ENCODE measurements around the gene CCDC39. TPM values are rescaled to one million over a fixed set of nuclear protein-coding genes. Genes with fewer than 3 reads are reported as not detected.
"Not testable (repeated sequence)": the region's sequence is repeated elsewhere in the genome, so short reads cannot be mapped to it uniquely, and the experiment has no call there.

The CCDC39 gene
- total RNA-seq, 1 donor from 2014 or later: not detected

DNA sequence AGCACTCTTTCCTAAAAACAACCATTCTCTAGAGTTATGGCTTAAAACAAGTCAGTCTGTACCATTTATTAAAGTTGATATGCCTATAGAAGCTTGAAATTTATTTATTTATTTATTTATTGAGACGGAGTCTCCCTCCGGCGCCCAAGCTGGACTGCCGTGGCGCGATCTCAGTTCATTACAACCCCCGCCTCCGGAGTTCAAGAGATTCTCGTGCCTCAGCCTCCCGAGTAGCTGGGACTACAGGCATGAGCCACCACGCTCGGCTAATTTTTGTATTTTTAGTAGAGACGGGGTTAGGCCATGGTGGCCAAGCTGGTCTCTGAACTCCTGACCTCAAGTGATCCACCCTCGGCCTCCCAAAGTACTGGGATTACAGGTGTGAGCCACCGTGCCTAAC lies 78.8 kb downstream of the CCDC39 start:
- Mint-ChIP-seq H3K4me3 (no peak overlapping the region), H3K9me3 (peaks cover 8% of the 10 kb centered on the region), H3K27me3 (peaks cover 9% of the 10 kb centered on the region), H3K27ac (no peak overlapping the region), H3K36me3 (ENCODE audit: low read depth) (peaks cover 33% of the 10 kb centered on the region), H3K4me1 (peaks cover 22% of the 10 kb centered on the region)
- ATAC-seq (ENCODE audit: low read depth): no peak
- ChIA-PET POLR2A (interaction anchor here (1.0 kb wide), 1 partner anchor 389 kb away, joined by 4 read pairs; the partner anchor contains the start of gene DNAJC19), CTCF (no interaction called here)
- TF ChIP-seq, protein P1, sequence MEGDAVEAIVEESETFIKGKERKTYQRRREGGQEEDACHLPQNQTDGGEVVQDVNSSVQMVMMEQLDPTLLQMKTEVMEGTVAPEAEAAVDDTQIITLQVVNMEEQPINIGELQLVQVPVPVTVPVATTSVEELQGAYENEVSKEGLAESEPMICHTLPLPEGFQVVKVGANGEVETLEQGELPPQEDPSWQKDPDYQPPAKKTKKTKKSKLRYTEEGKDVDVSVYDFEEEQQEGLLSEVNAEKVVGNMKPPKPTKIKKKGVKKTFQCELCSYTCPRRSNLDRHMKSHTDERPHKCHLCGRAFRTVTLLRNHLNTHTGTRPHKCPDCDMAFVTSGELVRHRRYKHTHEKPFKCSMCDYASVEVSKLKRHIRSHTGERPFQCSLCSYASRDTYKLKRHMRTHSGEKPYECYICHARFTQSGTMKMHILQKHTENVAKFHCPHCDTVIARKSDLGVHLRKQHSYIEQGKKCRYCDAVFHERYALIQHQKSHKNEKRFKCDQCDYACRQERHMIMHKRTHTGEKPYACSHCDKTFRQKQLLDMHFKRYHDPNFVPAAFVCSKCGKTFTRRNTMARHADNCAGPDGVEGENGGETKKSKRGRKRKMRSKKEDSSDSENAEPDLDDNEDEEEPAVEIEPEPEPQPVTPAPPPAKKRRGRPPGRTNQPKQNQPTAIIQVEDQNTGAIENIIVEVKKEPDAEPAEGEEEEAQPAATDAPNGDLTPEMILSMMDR (IDR thresholded peaks at IDR 0.05): no peak
- DNase-seq: no peak
- intact Hi-C loops (cut with micrococcal nuclease): loop anchor here (5.0 kb wide), 1 partner anchor 1253 kb away; the partner anchor contains the start of gene MFN1

- TF ChIP-seq, protein P1 (IDR thresholded peaks at IDR 0.05): no peak
- POLR2A ChIA-PET: interaction anchor here (0.8 kb wide), 1 partner anchor 667 kb away, joined by 4 read pairs; no protein-coding TSS in a partner anchor
- Mint-ChIP-seq H3K4me1 (no peaks in the 10 kb centered on the region), H3K27ac (no peak overlapping the region), H3K36me3 (ENCODE audit: low read depth) (no peaks in the 10 kb centered on the region), H3K27me3 (peaks cover 36% of the 10 kb centered on the region), H3K4me3 (no peak overlapping the region), H3K9me3 (no peaks in the 10 kb centered on the region)
- CTCF ChIA-PET: no interaction called here
- ATAC-seq (ENCODE audit: low read depth) (no peak), DNase-seq (no peak)
- intact Hi-C loops (cut with micrococcal nuclease): no loop called here
These were observed 83.7 kb downstream of the CCDC39 start for GRCh38 chr3:180595559-180595935.

GRCh38 chr3:180594631-180595558 lies 84.4 kb downstream of the CCDC39 start:
- CTCF ChIA-PET: no interaction called here
- Mint-ChIP-seq H3K9me3 (no peaks in the 10 kb centered on the region), H3K27ac (no peak overlapping the region), H3K36me3 (ENCODE audit: low read depth) (no peaks in the 10 kb centered on the region), H3K27me3 (peaks cover 37% of the 10 kb centered on the region), H3K4me1 (no peaks in the 10 kb centered on the region), H3K4me3 (no peak overlapping the region)
- intact Hi-C loops (cut with micrococcal nuclease): no loop called here
- TF ChIP-seq, protein P1 (IDR thresholded peaks at IDR 0.05): no peak
- ATAC-seq (ENCODE audit: low read depth) (no peak), DNase-seq (no peak)
- POLR2A ChIA-PET: interaction anchor here (0.8 kb wide), 1 partner anchor 666 kb away, joined by 4 read pairs; no protein-coding TSS in a partner anchor

DNA sequence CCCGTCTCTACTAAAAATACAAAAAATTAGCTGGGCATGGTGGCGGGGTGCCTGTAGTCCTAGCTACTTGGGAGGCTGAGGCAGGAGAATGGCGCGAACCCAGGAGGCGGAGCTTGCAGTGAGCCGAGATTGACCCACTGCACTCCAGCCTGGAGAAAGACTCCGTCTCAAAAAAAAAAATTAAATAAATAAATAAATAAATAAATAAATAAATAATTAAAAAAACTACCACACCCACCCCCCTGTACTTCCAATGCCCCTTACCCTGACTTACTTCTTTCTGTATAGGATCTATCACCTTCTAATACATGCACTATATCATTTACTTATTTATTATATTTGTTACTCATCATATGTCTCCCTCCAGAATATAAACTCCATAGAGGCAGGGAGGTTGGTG lies 85.7 kb downstream of the CCDC39 start:
- H3K9me3 Mint-ChIP-seq; H3K4me1 Mint-ChIP-seq; POLR2A ChIA-PET; H3K36me3 Mint-ChIP-seq (ENCODE audit: low read depth); DNase-seq; H3K27ac Mint-ChIP-seq; CTCF ChIA-PET; ATAC-seq (ENCODE audit: low read depth); H3K4me3 Mint-ChIP-seq; intact Hi-C loops (cut with micrococcal nuclease): not testable (repeated sequence)
- H3K27me3 Mint-ChIP-seq: peaks cover 43% of the 10 kb centered on the region

DNA sequence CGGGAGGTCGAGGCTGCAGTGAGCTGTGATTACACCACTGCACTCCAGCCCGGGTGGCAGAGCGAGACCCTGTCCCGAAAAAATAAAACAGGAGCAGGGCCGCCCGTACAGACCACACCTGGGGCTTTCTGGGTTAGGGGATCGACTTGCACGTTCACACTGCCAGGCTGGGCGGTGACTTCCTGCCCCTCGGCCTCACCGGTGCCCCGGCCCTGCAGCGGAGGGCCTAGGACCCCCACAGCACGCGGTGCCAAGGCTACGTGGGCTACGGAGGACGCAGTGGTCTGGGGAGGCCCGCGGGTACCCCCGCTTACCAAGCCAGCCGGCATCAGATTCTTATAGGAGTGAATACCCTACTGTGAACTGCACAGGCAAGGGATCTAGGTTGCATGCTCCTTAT lies 88.9 kb downstream of the CCDC39 start:
- no peaks in the 10 kb centered on the region for H3K36me3 Mint-ChIP-seq (ENCODE audit: low read depth)
- ATAC-seq (ENCODE audit: low read depth) (no peak), DNase-seq (no peak)
- intact Hi-C loops (cut with micrococcal nuclease): no loop called here
- CTCF ChIA-PET: no interaction called here
- TF ChIP-seq, protein P1 (IDR thresholded peaks at IDR 0.05): no peak
- H3K4me3 Mint-ChIP-seq: no peak overlapping the region
- H3K9me3 Mint-ChIP-seq: no peaks in the 10 kb centered on the region
- peaks cover 49% of the 10 kb centered on the region for H3K27me3 Mint-ChIP-seq
- no peaks in the 10 kb centered on the region for H3K4me1 Mint-ChIP-seq
- H3K27ac Mint-ChIP-seq: no peak overlapping the region
- POLR2A ChIA-PET: no interaction called here

Measured in activated B cell treated with CpG ODN at 0.5 μM for 24 hours (primary cell).